ENCODE data around the gene CSE1L. TPM values are rescaled to one million over a fixed set of nuclear protein-coding genes. Genes with fewer than 3 reads are reported as not detected.
"Not testable (repeated sequence)": the region's sequence is repeated elsewhere in the genome, so short reads cannot be mapped to it uniquely, and the experiment has no call there.

CSE1L gene
- total RNA-seq, 1 experiment from 2014 or later: 201 TPM

DNA sequence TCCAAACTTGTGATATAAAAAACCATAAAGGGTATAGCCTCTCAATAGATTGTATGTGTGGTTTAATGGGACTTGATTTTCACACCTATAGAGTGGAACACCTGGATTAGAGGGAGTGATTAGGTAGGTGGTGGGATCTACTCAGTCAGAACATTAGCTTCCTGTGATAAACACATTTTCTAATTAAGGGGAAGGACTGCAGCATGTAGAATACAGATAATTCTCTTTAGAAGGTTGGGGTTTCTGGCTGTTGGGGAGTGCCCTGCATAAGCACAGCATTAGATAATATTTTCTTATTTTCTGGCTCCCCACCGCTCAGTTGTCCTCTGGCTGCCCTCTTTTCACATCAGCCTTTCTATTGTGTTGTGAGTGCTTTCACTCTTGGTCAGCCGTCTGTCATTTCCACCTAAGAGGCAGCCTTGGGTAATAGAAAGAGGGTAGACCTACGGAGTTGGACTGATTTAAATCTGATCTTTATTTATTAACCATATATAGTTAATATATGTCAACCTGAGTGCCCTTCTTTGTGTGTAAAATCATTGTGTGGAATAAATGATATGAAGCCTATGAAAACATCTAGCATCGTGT lies 8.0 kb downstream of the CSE1L start:
- DNase-seq (ENCODE audit: low read depth): no peak

DNA sequence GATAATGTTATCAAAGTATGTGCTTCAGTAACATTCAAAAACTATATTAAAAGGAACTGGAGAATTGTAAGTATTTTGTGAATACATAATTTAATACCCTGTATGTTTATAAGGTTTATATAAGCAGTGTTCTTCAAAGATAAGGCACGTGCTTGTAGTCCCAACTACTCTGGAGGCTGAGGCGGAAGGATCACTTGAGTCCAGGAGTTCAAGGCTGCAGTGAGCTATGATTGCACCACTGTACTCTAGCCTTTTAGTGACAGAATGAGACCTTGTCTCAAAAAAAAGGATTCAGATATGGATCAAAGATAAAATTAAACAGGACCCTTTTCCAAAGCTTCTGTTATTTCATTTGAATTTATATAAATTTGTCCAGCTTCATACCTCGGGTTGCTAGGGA lies 17.2 kb downstream of the CSE1L start:
- no peak for DNase-seq (ENCODE audit: low read depth)

DNA sequence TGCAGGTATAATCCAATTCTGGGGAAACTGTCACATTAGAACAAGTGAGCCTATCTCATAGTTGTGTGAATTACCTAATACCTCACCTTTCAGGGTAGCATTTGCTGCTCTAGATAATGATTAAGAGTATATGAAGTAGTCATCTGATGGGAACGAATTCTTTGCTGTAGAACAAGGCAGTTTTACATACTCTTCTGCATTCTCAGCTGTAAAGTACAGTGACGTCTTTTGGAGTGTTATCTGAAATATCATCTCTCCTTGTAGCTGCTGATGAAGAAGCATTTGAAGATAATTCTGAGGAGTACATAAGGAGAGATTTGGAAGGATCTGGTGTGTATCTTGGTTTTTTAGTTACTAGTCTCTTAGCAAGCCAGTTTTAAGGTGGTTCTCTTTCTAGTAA lies 28.4 kb downstream of the CSE1L start:
- no peak for DNase-seq (ENCODE audit: low read depth)

DNA sequence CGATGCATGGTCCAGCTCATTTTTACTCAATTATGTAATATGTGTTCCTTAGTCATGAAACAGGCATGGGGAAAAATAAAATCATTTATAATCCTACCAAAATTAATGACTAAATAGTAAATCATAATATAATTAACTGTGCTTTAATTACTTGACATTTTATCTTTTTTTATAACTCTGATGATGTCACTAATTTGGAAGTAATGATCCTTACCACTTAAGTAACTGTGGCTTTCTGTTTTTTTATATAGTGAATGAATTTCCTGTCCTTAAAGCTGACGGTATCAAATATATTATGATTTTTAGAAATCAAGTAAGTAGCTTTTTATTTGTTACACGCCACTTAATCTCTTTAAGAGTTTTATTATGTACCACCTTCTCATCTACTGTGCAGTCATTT lies 32.2 kb downstream of the CSE1L start:
- no peak for DNase-seq (ENCODE audit: low read depth)

DNA sequence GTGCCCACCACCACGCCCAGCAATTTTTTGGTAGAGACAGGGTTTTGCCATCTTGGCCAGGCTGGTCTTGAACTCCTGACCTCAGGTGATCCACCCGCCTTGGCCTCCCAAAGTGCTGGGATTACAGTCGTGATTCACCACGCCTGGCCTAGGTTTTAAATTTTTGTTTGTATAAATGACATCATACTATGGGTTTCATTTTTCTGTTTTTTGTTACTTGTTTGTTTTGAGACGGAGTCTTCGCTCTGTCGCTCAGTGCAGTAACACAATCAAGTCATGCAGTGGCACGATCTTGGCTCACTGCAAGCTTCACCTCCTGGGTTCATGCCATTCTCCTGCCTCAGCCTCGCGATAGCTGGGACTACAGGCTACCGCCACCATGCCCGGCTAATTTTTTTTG lies 36.2 kb downstream of the CSE1L start:
- not testable (repeated sequence) for DNase-seq (ENCODE audit: low read depth)

DNA sequence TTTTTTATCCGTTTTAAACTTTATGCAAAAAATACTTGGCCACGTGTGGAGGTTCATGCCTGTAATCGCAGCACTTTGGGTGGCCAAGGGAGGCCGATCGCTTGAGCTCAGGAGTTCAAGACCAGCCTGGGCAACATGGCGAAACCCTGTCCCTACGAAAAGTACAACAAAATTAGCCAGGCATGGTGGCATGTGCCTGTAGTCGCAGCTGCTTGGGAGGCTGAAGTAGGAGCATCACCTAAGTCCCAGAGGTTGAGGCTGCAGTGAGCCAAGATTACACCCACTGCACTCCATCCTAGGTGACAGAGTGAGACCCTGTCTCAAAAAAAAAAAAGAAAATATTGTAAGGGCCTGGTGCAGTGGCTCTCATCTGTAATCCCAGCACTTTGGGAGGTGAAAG lies 45.0 kb downstream of the CSE1L start:
- no peak for DNase-seq (ENCODE audit: low read depth)

DNA sequence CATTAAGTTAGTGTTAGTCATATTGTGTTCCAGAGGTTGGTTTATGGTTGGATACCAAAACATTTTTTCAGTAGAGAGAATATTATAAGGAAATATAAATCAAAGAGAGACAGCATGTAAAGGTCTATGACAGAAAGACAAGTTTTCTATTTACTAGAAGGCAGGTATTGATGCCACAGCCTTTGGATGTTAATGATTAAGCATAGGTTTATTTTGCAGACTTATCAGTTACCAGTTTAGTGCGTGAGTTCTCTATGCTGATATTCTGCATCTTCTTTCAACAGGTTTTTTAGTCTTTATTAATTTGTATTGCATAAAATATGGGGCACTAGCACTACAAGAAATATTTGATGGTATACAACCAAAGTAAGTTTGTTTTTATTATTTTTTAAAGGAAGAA lies 45.6 kb downstream of the CSE1L start:
- DNase-seq (ENCODE audit: low read depth): no peak

DNA sequence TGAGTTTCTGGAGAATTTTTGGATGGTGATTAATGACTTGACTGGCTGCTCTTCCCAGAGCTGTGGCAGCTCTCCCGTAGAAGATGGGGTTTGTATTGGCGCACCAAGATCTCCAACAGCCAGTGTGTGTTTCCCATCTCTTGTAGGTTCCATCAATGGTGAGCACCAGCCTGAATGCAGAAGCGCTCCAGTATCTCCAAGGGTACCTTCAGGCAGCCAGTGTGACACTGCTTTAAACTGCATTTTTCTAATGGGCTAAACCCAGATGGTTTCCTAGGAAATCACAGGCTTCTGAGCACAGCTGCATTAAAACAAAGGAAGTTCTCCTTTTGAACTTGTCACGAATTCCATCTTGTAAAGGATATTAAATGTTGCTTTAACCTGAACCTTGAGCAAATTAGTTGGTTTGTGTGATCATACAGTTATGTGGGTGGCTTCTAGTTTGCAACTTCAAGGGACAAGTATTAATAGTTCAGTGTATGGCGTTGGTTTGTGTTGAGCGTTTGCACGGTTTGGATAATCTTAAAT lies 50.2 kb downstream of the CSE1L start:
- no peak for DNase-seq (ENCODE audit: low read depth)

DNA sequence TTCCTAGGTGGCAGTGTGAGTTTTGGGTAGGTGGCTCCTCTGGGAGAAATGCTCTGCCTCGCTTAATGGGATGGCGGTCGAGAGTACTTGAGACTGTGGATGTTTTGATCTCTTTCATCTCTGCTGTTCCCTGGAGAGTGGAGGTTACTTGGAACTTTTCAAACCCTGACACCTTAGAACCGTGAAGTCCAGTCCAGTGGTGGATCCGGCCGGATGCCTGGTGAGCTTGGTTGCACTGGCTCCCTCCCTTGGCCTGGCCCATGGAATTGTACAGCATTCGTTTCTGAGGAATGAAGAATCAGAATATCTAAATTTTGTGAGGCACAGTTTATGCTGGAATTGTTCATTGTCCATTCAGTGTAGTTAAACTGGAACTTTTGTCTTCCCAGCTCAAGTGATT lies 51.0 kb downstream of the CSE1L start:
- DNase-seq (ENCODE audit: low read depth): no peak

DNA sequence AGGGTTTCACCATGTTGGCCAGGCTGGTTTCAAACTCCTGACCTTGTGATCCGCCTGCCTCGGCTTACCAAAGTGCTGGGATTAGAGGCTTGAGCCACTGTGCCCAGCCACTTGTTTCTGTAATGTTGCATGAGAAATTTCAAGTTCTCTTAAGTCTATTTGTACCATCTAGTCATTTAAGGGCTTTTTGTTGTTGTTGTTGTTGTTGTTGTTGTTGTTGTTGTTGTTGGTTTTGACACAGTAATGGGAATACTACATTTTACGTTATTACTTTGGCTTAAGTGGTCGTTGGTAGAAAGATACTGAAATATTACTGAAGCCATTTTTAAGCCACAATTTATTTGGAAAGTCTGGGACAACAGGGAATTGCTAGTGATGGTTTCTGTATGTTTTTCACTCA lies 52.0 kb downstream of the CSE1L start:
- DNase-seq (ENCODE audit: low read depth): no peak

DNA sequence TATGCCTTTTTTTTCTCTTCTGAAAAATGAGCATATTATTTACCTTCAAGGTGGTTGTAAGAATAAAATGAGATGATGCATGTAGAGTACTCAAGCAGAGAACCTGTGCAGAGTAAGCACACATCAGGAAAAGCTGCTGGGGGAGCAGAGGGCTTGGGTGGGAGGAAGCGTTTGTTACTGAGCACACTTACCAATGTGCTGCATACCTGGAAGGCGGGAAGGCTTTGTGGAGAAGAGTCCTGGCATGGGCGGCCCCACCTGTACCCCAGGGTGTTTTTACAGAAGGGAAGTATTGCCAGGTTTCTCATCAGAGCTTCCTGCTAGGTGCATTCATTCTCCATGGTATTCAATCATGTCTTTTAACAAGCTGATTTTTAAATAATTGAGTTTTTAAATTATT lies 52.9 kb downstream of the CSE1L start:
- DNase-seq (ENCODE audit: low read depth): no peak

DNA sequence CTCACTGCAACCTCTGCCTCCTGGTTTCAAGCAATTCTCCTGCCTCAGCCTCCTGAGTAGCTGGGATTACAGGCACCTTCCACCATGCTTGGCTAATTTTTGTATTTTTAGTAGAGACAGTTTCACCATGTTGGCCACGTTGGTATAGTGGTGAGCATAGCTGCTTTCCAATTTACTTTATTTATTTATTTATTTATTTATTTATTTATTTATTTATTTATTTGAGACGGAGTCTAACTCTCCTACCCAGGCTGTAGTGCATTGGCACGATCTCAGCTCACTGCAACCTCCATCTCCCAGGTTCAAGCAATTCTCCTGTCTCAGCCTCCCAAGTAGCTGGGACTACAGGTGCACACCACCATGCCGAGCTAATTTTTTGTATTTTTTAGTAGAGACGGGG lies 54.2 kb downstream of the CSE1L start:
- DNase-seq (ENCODE audit: low read depth): not testable (repeated sequence)

DNA sequence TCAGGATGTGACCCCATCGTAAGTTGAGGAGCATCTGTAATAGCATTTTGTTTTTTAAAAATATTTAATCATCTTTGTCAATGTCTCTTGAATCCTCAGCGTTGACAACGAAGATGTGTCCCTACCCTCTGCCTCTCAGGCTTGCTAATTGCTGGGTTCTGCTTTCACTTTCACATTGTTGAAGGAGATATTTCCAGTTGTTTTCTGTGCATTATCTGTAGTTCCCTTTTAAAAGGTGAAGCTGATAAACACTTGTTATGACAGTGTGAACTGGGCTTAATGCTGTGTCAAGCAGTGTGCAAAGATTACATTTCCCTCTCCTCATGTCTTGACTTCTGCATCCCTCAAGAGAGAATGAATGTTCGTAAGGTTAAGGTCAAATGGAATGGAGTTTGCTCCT lies 54.9 kb downstream of the CSE1L start:
- DNase-seq (ENCODE audit: low read depth): no peak

DNA sequence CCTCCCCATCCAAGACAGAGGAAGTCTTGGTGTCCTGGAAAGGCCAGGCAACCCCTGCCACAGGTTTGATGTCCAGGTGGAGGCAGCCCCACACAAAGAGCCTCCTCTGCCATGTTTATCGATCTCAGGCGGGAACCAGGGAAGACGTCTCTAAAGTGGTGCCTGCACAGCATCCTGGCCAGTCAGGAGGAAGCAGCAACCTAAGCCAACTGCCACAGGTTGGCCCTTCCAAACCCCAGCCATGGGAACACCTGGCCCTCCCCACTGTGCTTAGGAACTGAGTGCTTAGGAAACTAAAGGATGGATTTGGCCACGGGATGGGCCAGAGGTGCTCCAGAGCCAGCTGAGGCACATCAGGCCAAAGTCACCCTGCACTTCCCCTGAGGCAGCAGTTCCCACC lies 56.9 kb downstream of the CSE1L start:
- no peak for DNase-seq (ENCODE audit: low read depth)

DNA sequence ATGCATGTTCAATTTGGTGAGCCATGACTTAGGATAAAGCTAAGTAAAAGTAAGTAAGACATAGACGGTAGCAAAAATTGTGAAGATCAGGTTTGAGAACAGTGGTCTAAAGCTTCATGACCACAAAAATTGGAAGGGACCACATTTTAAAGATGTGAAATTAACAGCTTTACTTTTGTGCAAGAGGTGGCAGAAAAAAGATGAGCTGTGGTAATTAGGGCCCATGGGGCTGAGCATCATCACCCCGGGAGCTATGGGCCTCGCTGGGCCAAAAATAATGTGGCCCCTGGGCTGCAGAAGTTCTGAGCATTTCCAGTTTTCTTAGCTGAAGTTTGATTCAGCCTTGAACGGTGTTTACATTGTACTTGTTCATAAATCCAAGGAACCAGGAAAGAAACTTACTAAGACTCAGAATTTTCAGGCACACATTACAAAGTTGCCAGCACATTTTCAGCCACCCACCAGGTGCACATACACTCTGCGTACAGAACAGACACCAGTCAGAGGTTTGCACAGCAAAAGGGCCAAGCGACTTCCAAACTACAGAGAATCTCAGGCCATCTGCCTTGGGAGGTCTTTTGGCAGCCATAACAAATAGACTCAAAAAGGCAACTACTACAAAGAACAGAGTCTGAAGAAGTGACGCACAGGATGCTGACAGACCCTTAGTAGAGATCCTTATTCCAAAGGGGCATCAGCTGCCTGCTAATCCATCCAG lies 57.7 kb downstream of the CSE1L start:
- no peak for DNase-seq (ENCODE audit: low read depth)

DNA sequence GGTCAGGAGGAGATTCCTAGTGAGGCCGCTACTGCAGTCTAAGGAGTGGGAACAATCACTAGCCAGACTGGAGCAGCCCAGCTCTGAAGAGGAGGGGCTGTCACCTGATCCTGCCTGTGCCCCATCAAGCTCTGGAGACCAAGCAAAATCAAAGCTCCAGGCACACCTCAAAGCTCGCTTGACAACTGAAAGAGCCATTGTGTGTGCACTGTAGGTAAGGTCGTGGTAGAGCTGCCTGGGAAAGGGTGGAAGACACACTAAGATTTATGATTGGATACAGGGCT lies 58.2 kb downstream of the CSE1L start:
- no peak for DNase-seq (ENCODE audit: low read depth)

DNA sequence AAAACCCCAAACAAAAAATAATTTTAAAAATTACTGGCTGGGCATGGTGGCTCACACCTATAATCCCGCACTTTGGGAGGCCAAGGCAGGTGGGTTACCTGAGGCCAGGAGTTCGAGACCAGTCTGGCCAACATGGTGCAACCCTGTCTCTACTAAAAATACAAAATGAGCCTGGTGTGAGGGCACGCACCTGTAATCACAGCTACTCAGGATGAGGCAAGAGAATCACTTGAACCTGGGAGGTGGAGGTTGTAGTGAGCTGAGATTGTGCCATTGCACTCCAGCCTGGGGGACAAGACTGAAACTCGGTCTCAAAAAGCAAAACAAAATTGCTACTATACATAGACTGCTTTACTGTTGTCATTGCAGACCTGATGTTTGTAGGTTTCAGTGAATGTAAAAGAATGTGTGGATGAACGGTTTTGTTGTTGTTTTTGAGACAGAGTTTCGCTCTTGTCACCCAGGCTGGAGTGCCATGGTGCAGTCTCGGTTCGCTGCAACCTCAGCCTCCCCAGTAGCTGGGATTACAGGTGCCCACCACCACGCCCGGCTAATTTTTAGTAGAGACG lies 59.0 kb downstream of the CSE1L start:
- DNase-seq (ENCODE audit: low read depth): not testable (repeated sequence)

DNA sequence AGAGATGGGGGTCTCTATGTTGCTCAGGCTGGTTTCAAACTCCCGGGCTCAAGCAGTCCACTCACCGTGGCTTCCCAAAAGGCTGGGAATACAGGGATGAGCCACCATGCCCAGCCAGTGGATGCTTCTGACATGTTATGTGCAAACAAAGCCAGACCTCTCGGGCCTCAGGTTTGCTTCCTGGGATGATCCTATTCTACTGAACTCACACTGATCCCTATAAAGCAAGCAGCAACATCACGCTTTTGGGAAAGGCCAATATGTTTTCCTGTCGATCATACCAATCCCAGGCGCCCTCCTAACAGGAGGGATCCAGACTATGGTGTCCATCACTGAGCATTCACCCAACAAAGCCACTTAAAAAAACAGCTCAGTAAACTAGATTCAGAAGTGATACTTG lies 60.2 kb downstream of the CSE1L start:
- no peak for DNase-seq (ENCODE audit: low read depth)

DNA sequence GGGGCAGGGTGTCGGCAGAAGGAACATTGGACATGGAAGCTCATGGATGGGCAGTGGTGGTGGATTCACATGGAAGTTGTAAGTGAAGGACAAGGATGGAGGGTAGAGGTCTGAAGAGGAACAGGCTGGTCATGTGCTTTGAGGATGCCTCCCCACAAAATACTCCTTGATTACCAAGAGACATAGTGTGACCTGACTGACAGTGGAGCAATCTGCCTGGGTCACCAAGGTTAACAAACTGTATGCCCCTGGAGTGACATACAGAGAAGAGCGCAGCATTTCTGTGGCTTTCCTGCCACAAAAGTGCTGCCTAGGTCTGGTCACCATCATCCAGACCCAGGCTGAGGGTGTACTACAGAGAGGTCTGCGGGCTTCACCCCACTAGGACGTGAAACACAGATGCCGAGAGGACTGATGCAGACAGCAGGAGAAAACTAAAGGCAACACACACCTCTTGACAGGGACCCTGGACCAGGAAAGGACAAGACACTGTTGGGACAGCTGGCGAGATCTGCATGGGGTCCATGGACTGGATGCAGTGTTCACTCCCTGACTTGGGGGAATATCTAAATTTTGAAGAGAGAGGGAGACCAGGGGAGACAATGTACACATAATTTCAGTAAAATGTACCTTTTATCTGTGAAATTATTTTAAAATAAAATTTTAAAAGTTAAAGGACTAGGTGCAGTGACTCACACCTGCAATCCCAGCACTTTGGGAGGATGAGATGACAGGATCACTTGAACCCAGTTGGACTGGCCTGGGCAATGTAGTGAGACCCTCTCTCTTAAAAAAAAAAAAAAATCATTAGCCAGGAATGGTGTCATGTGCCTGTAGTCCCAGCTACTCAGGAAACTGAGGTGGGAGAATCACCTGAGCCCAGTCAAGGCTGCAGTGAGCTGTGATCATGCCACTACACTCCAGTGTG lies 64.9 kb downstream of the CSE1L start:
- no peak for DNase-seq (ENCODE audit: low read depth)

DNA sequence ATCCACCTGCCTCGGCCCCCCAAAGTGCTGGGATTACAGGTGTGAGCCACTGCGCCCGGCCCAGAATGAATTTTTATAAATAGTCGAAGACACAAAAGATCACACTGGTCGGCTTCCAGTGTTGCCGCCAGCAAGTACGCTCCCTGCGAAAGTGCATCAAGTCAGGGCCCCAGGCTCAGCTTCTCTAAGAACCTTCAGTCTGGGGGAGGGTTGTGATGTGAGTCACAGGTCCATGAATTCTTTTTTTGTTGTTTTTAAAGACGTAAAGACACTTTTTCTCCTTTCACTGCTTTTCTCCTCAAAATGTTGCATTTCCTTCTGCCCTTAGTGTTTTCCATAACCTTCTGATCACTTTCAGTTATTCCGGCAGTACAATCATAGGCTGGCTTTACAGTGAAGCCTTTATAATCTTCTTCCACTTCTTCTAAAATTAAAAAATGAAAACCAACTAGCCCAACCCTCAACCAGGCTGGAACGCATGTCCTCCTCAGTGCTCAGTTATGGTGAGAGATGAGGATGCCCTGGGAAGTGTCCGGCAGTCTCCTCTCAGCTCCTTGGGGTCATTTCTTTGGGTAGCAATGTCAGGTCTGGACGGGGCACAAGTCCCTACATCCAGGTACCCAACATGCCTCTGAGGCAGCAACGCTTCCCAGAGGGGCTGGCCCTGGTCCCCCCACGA lies 66.6 kb downstream of the CSE1L start:
- DNase-seq (ENCODE audit: low read depth): peak; percentile 19

DNA sequence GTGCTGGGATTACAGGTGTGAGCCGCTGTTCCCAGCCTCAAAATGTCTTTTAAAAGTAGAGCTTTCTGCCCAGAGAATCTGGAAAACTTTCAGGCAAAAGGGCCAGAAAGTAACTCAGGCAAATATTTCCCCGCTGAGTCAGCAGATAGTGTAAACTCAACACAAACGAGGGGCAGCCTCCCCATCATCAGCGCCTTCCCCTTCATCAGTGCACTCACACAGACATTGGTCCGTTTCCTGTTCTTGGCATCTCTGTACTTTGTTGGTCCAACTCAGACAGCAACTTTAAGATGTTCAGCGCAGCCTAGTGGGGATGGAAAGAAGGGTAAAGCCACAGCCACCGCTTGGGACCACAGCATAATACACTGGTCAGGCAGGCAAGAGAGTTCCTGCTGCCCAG lies 69.5 kb downstream of the CSE1L start:
- DNase-seq (ENCODE audit: low read depth): no peak

DNA sequence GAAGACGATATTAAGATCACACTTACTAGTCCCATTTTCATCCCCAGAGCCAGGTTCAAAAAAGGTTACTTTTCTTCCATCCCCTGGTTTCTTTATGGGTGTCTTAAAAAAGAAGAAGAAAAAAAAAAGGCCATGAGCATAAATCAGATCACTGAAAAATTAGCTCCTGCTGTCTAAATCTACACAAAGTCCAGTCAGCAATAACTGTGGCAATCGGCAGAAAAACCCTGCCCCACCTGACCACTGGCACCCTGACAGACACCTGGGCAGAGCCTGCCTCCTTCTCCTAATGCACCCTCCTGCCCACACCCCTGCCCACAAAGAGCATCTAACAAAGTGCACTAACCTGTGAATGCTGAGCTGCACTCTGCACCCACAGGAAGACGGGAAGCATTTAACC lies 72.2 kb downstream of the CSE1L start:
- no peak for DNase-seq (ENCODE audit: low read depth)

Measured in LHCN-M2 (cell line).